Upper lobe of right lung (tissue), 1 donor: ENCODE results near the gene IFI27L2. TPM values are rescaled to one million over a fixed set of nuclear protein-coding genes. Genes with fewer than 3 reads are reported as not detected.
"Not testable (repeated sequence)": the region's sequence is repeated elsewhere in the genome, so short reads cannot be mapped to it uniquely, and the experiment has no call there.

Source experiments
- ATAC-seq: fragments of 200-7000 bp; cut with Tn5 transposase; one replicate; pipeline ENCODE4 v1.9.1; 2020; ENCODE audit warnings: mild to moderate bottlenecking, moderate library complexity
- DNase-seq: peaks from one replicate; pipeline ENCODE4 v3.0.0-alpha.2; 2020
- H3K27ac ChIP-seq: fragments of 200-600 bp; one replicate; pipeline ENCODE4 v1.8.0; 2022
- H3K27me3 ChIP-seq: fragments of 200-600 bp; one replicate; pipeline ENCODE4 v1.8.0; 2022; ENCODE audit warnings: mild to moderate bottlenecking
- H3K36me3 ChIP-seq: fragments of 200-600 bp; one replicate; pipeline ENCODE4 v1.8.0; 2022
- H3K4me1 ChIP-seq: fragments of 200-600 bp; one replicate; pipeline ENCODE4 v1.8.0; 2022
- H3K4me3 ChIP-seq: fragments of 200-600 bp; one replicate; pipeline ENCODE4 v1.8.0; 2022; ENCODE audit warnings: mild to moderate bottlenecking
- H3K9me3 ChIP-seq: fragments of 200-600 bp; one replicate; pipeline ENCODE4 v1.8.0; 2022
- CTCF ChIP-seq: fragments of 200-600 bp; IDR thresholded peaks from one replicate; pipeline ENCODE4 v1.8.0; 2022; ENCODE audit warnings: antibody characterized with exemption
- intact Hi-C: fragments of 100-400 bp; cut with DNase I; formaldehyde crosslinking; loops from one replicate; pipeline ENCODE4 v1.11.0; 2022
- total RNA-seq: library from RNA; stranded (reverse); fragmentation: NEBNext Ultra II Directional; extraction: Animal tissue kit (Norgen Biotek cat#: 25700); gene quantifications from one replicate; pipeline ENCODE4 v1.2.1, GENCODE V29; 2021
- donor health status: DM: no; HTN: yes; CAD: no; lungs with severe emphysema.

IFI27L2 gene
- total RNA-seq, 1 donor from 2014 or later: 32.4 TPM

GRCh38 chr14:94161981-94162380, 32.6 kb upstream of the IFI27L2 start:
- no peak for TF ChIP-seq CTCF
- intact Hi-C loops: no loop called here
- ATAC-seq (peak; percentile 28), DNase-seq (no peak)
- Histone ChIP-seq H3K4me3 (no peak overlapping the region), H3K4me1 (no peaks in the 10 kb centered on the region), H3K27ac (no peak overlapping the region), H3K9me3 (no peaks in the 10 kb centered on the region), H3K36me3 (no peaks in the 10 kb centered on the region), H3K27me3 (no peaks in the 10 kb centered on the region)

- no peak for DNase-seq
- intact Hi-C loops: no loop called here
- Histone ChIP-seq H3K27ac (no peak overlapping the region), H3K9me3 (no peaks in the 10 kb centered on the region), H3K27me3 (no peaks in the 10 kb centered on the region), H3K36me3 (no peaks in the 10 kb centered on the region), H3K4me3 (no peak overlapping the region), H3K4me1 (peaks cover 4% of the 10 kb centered on the region)
- TF ChIP-seq CTCF: no peak
- ATAC-seq: no peak
Observed at GRCh38 chr14:94161058-94161457, 31.7 kb upstream of the IFI27L2 start.

GRCh38 chr14:94158239-94158883, 29.0 kb upstream of the IFI27L2 start:
- H3K36me3 ChIP-seq: no peaks in the 10 kb centered on the region
- DNase-seq (no peak), ATAC-seq (no peak)
- no peak overlapping the region for H3K4me3 ChIP-seq
- H3K27ac ChIP-seq: no peak overlapping the region
- no peaks in the 10 kb centered on the region for H3K9me3 ChIP-seq
- H3K4me1 ChIP-seq: peaks cover 4% of the 10 kb centered on the region
- TF ChIP-seq CTCF: no peak
- H3K27me3 ChIP-seq: no peaks in the 10 kb centered on the region
- intact Hi-C loops: no loop called here

GRCh38 chr14:94157197-94157596, 27.8 kb upstream of the IFI27L2 start:
- H3K27me3 ChIP-seq: no peaks in the 10 kb centered on the region
- ATAC-seq: peak; percentile 95

GRCh38 chr14:94156143-94156542, 26.7 kb upstream of the IFI27L2 start:
- ATAC-seq, H3K27ac ChIP-seq, DNase-seq, H3K9me3 ChIP-seq, H3K27me3 ChIP-seq, intact Hi-C loops, H3K4me1 ChIP-seq, H3K4me3 ChIP-seq, H3K36me3 ChIP-seq: not testable (repeated sequence)

More at GRCh38 chr14:94157197-94157596, 27.8 kb upstream of the IFI27L2 start:
- no peak for TF ChIP-seq CTCF
- Histone ChIP-seq H3K9me3 (no peaks in the 10 kb centered on the region), H3K4me3 (no peak overlapping the region), H3K27ac (peak overlapping the region; percentile 53), H3K4me1 (peaks cover 4% of the 10 kb centered on the region), H3K36me3 (no peaks in the 10 kb centered on the region)
- intact Hi-C loops: no loop called here
- no peak for DNase-seq

- H3K4me3 ChIP-seq: no peak overlapping the region
- H3K36me3 ChIP-seq: no peaks in the 10 kb centered on the region
- ATAC-seq (peak; percentile 42), DNase-seq (no peak)
- peaks cover 4% of the 10 kb centered on the region for H3K4me1 ChIP-seq
- intact Hi-C loops: no loop called here
- no peak overlapping the region for H3K27ac ChIP-seq
- no peak for TF ChIP-seq CTCF
- no peaks in the 10 kb centered on the region for H3K9me3 ChIP-seq
- H3K27me3 ChIP-seq: no peaks in the 10 kb centered on the region
Observed at GRCh38 chr14:94153750-94154342, 24.4 kb upstream of the IFI27L2 start.
